GM15510 (cell line): ENCODE results near the gene WFIKKN2.

Source experiments
- POLR2A ChIP-seq: IDR thresholded peaks from 3 replicates; pipeline ENCODE4 v1.6.1; 2011; ENCODE audit warnings: borderline replicate concordance; ENCODE audit not compliant: insufficient read length; ENCODE audit errors: extremely low read depth

The WFIKKN2 gene, protein sequence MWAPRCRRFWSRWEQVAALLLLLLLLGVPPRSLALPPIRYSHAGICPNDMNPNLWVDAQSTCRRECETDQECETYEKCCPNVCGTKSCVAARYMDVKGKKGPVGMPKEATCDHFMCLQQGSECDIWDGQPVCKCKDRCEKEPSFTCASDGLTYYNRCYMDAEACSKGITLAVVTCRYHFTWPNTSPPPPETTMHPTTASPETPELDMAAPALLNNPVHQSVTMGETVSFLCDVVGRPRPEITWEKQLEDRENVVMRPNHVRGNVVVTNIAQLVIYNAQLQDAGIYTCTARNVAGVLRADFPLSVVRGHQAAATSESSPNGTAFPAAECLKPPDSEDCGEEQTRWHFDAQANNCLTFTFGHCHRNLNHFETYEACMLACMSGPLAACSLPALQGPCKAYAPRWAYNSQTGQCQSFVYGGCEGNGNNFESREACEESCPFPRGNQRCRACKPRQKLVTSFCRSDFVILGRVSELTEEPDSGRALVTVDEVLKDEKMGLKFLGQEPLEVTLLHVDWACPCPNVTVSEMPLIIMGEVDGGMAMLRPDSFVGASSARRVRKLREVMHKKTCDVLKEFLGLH

DNA sequence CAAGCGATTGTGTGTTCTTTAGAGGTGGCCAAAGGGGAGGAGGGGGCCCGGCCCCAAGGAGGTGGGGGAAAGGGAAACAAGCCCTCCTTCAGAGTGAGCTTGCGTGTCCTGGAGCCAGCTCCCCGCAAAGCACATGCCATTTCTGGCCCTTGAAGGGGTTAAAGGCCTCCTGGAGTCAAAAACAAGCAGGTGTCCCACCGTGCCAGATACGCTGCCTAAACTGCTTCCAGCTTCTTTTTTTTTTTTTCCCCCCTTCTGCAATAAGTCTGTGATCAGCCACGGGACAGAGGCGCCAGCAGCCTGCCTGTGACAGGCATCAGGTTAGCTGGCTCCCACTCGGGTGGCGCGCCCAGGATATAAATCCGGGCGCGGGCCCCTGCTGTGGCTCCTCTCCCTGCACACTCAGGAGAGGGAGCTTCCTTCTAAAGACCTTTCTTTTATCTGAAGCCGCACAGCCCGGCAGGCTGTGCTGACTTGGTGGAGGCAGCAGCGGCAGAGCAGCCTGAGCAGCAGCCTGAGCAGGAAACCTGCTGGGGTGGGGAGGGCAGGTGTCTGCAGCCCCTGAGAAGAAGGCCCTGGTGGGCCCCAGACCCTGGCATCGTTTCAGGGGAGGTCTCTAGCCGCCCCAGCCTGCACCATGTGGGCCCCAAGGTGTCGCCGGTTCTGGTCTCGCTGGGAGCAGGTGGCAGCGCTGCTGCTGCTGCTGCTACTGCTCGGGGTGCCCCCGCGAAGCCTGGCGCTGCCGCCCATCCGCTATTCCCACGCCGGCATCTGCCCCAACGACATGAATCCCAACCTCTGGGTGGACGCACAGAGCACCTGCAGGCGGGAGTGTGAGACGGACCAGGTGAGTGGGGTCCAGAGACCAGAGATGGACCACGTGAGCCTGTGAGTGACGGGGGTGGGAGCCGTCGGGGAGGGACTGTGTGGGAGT lies at the start of gene WFIKKN2:
Gene WFIKKN2, plus strand, starts transcription at position 286 of the 934 bp plus-strand sequence. Its CDS starts 352 bp downstream, at position 638.
- TF ChIP-seq POLR2A, result no peak

DNA sequence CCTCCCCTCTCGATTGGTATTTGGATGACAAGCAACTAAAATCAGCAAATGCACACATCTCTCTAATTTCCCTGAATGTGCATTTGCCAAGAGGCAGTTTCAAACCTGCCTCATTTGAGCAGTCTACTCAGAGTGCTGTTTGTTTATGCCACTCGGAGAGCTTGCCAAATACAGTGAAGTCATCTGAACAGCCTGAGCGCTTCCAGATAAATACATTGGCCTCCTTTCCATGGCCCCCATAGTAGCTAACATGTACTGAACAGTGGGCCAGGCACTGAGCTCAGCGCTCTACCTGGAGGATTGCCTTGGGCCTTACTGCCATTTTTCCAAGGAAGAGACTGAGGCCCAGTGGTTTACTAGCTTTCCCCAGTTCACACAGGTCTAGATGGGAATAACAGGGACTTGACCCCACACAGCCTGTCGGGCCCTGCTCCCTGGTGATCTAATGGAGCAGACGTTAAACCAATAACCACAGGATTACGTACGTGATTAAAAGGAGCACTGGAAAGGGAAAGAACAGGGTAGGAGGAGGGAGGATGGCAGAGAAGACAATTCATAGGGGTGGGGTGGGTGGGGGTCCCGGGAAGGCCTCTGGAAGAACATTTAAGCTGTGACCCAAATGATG lies 49.3 kb upstream of the WFIKKN2 start:
- TF ChIP-seq POLR2A, result no peak

DNA sequence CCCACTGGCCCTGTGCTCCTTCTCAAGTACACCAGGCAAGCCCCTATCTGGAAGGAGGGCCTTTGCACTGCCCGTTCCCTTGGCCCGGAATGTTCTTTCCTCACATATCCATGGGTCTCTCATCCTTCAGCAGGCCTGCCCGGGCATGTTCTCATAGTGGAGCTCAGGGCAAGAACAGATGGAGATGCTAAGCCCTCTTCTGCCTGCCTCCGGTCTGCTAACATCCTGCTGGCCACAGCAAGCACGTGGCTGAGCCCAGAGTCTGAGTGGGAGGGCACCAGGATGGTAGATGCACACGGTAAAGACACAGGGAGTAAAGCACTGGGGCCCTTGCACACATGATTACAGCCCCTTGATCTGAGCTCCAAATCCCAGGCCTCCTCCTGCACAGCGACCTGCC lies 48.3 kb upstream of the WFIKKN2 start:
- TF ChIP-seq POLR2A, result no peak

DNA sequence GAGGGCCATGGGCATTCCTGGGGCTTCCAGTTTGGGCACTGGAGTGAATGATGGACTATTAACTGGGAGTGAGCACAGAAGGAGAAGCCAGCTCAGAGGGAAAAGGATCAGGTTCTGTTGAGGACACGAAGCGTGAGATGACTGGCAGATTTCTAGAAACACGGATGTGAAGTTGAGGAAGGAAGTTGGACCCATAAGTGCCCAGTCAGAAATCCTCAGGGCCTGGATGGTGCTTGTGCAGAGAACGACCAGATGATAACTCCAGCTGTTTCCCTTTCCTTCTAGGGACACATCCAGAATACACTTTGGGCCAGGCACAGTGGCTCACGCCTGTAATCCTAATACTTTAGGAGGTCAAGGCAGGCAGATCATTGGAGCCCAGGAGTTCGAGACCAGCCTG lies 44.8 kb upstream of the WFIKKN2 start:
- TF ChIP-seq POLR2A, result no peak

DNA sequence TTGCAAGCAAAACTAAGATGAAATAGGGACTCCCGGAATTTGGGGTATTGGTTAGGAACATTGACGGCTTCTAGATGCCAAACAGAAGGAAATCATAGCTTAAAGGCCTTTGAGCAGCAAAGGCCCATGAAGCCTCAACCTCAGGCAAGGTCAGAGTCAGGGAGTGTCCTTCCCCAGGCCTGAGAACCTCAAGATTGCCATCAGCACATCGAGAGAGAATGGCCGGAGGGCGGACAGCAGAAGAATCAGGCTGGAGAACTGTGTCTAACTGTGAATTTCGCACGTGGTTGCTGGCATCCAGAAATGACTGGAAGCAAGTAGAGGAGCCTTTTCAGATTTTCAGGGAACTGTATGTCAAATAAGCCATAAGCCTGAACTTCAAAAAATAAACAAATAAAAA lies 43.3 kb upstream of the WFIKKN2 start:
- no peak for TF ChIP-seq POLR2A

DNA sequence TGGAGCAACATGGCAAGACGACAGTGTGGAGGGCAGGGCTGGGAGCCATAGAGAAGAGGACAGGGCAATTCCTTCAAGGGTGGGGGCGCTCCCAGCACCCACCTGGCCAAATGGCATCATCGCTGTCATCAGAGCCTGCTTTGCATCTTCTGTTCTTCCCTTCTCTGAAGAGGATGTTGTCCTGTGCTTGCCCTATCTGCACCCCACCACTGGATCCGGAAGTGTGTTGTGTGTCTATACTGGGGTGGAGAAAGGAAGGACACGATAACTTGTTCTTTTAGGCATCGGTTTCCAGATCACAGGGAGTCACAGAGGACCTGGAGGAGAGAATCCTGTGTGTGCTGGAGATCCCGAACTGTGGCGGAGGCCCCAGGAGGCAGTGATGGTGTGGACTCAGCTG lies 42.4 kb upstream of the WFIKKN2 start:
- TF ChIP-seq POLR2A, result no peak

DNA sequence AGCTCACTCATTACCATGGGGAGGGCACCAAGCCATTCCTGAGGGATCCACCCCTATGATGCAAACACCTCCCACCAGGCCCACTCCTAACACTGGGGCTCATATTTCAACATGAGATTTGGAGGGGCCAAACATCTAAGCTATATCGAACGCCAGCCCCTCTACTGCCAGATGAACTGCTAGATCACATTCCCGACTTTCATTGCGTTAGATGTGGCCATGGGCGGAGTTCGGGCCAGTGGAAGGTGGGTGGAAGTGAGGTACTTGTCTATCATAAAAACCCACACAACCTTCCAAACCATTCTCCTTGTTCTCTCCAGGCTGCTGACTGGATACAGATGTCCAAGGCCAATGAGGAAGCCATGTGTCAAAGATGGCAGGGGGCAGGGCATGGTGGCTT lies 41.0 kb upstream of the WFIKKN2 start:
- no peak for TF ChIP-seq POLR2A

DNA sequence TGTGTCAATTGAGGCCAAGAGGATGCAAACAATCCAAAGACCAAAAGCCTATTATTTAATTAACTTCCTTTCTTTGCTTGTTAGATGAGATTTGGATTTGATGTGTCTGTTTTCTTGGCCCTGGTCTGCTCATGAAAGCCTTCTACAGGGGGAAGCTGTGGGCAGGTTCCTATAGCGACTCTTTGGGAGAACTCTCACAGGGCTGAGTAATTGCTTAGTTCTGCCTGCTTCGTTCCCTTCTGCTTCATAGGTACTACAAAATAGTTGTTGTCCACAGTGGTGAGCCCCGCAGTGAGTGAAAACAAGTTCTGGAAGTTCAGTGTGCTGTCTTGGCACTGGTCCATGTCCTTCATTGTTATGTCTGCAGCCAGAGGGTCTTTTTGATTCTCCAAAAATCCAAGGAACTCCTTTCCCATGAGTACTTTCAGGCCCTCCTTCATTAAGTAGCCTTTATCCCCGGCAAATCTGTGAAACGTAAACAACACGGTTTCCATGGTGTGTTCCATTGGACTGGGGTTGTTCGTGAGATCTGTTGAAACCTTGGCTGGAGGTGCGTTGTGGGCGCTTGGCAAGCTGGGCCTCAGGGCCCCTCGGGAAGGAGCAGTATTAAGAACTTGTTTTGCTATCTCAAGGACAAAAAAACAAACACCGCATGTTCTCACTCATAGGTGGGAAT lies 38.1 kb upstream of the WFIKKN2 start:
- no peak for TF ChIP-seq POLR2A

DNA sequence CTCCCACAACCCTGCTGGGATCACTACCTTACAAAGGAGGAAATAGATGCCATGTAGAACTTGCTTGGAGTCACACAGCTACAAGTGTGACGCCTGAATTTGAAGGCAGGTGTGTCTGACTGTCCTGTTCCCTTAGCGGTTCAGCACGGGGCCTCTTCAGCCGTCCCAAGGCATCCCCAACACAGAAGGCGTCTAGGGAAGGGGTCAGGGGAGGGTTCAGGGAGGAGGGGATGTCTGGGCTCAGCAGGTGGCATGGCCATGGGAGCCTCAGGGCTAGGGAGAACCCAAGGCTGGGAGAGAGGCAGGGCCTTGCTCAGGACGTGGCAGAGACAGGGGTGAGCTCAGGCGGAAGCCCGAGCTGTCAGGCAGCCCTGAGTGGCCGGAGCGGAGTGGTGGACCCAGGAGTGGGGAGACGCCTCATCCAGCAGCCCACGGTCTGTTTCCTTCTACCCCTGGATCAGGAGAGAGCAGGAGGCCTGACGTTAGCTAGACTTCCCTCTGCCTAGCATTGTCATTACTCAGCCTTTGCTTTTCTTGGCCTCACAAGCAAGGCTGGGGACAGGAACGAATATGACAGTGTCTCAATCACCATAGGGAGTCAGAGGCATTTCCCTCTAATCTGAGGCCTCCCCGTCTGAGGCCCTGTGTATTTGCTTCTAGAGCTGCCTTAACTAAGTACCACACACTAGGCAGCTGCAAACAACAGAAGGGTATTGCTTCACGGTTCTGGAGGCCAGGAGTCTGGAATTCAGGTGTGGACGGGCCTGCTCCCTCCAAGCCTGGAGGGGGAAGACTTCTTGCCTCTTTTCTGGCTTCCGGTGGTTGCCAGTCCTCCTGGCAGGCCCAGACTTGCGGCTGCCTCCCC lies 36.7 kb upstream of the WFIKKN2 start:
- no peak for TF ChIP-seq POLR2A

DNA sequence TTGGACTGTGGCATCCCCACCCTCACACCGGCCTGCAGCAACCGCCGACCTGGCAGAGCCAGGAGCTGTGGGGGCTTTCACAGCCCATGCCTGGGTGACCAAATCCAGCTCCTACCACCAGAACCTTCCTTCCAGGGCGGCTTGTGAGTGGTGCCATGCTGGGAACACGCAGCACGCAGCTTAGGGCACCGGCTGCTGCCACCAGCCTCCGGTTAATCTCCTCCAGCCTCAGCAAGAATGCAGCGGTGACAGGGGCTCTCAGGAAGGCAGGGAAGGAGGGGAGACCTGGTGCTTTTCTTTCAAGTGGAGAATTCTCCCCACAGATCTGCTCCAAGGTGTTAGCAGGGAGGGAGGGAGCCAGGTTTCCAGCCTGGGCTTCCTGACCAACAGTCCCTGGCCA lies 35.8 kb upstream of the WFIKKN2 start:
- TF ChIP-seq POLR2A, result no peak

DNA sequence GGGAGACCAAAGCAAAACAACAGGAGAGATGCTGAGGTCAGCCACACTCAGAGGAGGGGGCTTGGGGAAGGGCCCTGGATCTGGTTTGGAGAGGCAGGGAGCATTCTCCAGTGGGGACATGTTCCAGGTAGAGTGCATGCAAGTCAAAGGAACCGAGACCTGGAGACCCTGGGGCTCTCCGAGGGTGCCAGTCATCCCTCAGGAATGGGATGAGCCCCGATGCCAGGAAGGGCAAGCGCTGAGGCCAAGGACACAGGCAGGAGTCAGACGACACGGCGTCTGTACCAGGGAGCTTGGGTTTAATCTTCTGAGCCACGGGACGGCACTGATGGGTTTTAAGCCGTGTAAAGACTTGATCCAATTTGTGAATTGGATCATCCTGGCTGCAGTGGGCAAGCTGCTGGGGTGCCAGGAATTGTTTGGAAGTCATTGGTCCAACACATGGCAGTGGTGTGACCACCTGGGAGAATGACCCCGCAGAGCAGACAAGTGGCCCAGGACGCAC lies 35.1 kb upstream of the WFIKKN2 start:
- TF ChIP-seq POLR2A, result no peak

DNA sequence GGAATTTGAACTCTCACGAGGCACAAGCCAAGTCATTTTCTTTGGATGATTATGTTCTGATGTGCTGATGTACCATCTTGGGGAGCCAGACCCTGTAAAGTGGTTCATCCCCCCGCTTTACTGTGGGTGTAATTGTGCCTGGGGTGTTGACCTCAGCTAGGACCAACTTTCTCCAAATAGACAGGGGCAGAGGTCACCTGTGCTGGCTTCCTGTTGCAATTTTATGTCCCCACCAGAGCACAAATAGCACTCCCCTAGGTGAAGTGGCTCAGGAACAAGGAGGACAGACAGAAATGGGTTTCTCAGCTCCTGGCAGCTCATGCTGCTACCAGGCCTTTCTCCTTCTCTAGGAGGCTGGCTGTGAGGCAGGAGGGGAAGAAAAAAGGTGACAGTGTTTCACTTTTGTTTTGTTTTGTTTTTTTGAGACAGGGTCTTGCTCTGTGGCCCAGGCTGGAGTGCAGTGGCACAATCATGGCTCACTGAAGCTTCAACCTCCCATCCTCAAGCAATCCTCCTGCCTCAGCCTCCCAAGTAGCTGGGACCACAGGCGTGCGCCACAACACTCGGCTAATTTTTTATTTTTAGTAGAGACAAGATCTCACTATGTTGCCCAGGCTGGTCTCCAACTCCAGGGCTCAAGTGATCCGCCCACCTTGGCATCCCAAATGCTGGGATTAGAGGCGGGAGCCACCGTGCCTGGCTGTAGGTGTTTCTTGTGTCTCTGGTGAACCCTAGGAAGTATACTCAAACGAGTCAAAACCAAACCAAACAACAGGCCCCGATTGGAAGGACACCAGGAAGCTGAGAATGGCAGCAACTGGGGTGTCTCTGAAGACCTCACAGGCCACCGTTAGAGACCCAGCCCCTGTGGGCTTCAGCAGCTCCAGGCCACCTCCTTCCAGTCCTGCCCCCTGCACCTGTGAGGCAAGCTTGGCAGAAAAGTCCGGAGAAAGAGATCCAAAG lies 32.5 kb upstream of the WFIKKN2 start:
- TF ChIP-seq POLR2A, result no peak
